WTC11 (cell line): ENCODE results near the gene CD22. TPM values are rescaled to one million over a fixed set of nuclear protein-coding genes. Genes with fewer than 3 reads are reported as not detected.

Source experiments
- ATAC-seq: fragments of 200-7000 bp; cut with Tn5 transposase; 2 replicates; pipeline ENCODE4 v1.10.0; 2021; ENCODE audit warnings: mild to moderate bottlenecking, moderate library complexity
- CTCF ChIA-PET: fragments of 300-600 bp; sonication (Branson Sonifier 250); formaldehyde crosslinking; loops from one replicate; lab custom pipeline; 2021; ENCODE audit warnings: antibody characterized with exemption; lab: Charles Lee
- POLR2A ChIA-PET: fragments of 350-600 bp; sonication (Branson Sonifier 250); formaldehyde crosslinking; loops from one replicate; lab custom pipeline; 2021; ENCODE audit warnings: antibody characterized with exemption; lab: Charles Lee
- DNase-seq: peaks from one replicate; pipeline ENCODE4 v3.0.0; 2021; ENCODE audit warnings: low spot score
- H3K27ac Mint-ChIP-seq: 2 replicates; pipeline ENCODE4 v1.8.0; 2021; ENCODE audit warnings: mixed read lengths
- H3K27me3 Mint-ChIP-seq: 2 replicates; pipeline ENCODE4 v1.8.0; 2021; ENCODE audit warnings: low read depth, mild to moderate bottlenecking, moderate library complexity, mixed read lengths
- H3K36me3 Mint-ChIP-seq: 2 replicates; pipeline ENCODE4 v1.8.0; 2021; ENCODE audit warnings: mixed read lengths
- H3K4me1 Mint-ChIP-seq: 2 replicates; pipeline ENCODE4 v1.8.0; 2022; ENCODE audit warnings: mixed read lengths
- H3K4me3 Mint-ChIP-seq: 2 replicates; pipeline ENCODE4 v1.8.0; 2021; ENCODE audit warnings: mild to moderate bottlenecking, moderate library complexity, mixed read lengths
- H3K9me3 Mint-ChIP-seq: 2 replicates; pipeline ENCODE4 v1.8.0; 2021; ENCODE audit warnings: mixed read lengths
- ESRRA ChIP-seq: sonication (generic); formaldehyde crosslinking; IDR thresholded peaks from 2 replicates; pipeline ENCODE4 v1.8.1; 2022; ENCODE audit warnings: mild to moderate bottlenecking, missing genetic modification reagents, borderline replicate concordance
- FOXP1 ChIP-seq: sonication (generic); formaldehyde crosslinking; IDR thresholded peaks from 2 replicates; pipeline ENCODE4 v1.8.0; 2022; ENCODE audit warnings: missing genetic modification reagents, mild to moderate bottlenecking, moderate library complexity, borderline replicate concordance
- GABPB1 ChIP-seq: sonication (generic); formaldehyde crosslinking; IDR thresholded peaks from 2 replicates; pipeline ENCODE4 v1.8.1; 2023; ENCODE audit warnings: mild to moderate bottlenecking, missing genetic modification reagents
- GTF2I ChIP-seq: fragments of 250-450 bp; sonication (Bioruptor Pico); conservative IDR thresholded peaks from 2 replicates; pipeline ENCODE4 v1.4.0; 2021; ENCODE audit warnings: mild to moderate bottlenecking
- IRF2 ChIP-seq: sonication (generic); formaldehyde crosslinking; IDR thresholded peaks from 2 replicates; pipeline ENCODE4 v1.8.0; 2022; ENCODE audit warnings: low read depth, missing genetic modification reagents, borderline replicate concordance
- JUN ChIP-seq: sonication (generic); formaldehyde crosslinking; IDR thresholded peaks from 2 replicates; pipeline ENCODE4 v1.8.0; 2023; ENCODE audit warnings: mild to moderate bottlenecking, missing genetic modification reagents
- NFATC4 ChIP-seq: fragments of 250-450 bp; sonication (Bioruptor Pico); IDR thresholded peaks from 2 replicates; pipeline ENCODE4 v1.9.0; 2021; ENCODE audit warnings: mild to moderate bottlenecking
- NFYB ChIP-seq: sonication (generic); formaldehyde crosslinking; conservative IDR thresholded peaks from 2 replicates; pipeline ENCODE4 v1.8.0; 2022; ENCODE audit warnings: low read depth, missing genetic modification reagents
- NR2C2 ChIP-seq: sonication (generic); formaldehyde crosslinking; IDR thresholded peaks from 2 replicates; pipeline ENCODE4 v1.8.0; 2022; ENCODE audit warnings: mild to moderate bottlenecking, missing genetic modification reagents
- ZNF317 ChIP-seq: sonication (generic); formaldehyde crosslinking; IDR thresholded peaks from 2 replicates; pipeline ENCODE4 v1.8.1; 2023; ENCODE audit warnings: low read depth, mild to moderate bottlenecking, moderate library complexity, missing genetic modification reagents, borderline replicate concordance
- total RNA-seq: library from RNA; stranded (reverse); gene quantifications from 3 replicates; pipeline ENCODE4 v1.2.3, GENCODE V29; 2021
- TF ChIP-seq, protein P1 (sequence below): fragments of 250-450 bp; sonication (Bioruptor Pico); IDR thresholded peaks from 2 replicates; pipeline ENCODE4 v1.9.0; 2021; ENCODE audit warnings: mild to moderate bottlenecking, borderline replicate concordance
- TF ChIP-seq, protein P2 (sequence below): sonication (generic); formaldehyde crosslinking; IDR thresholded peaks from 2 replicates; pipeline ENCODE4 v1.8.0; 2022; ENCODE audit warnings: mild to moderate bottlenecking, missing genetic modification reagents
- TF ChIP-seq, protein P3 (sequence below): fragments of 250-450 bp; sonication (Bioruptor Pico); IDR thresholded peaks from 2 replicates; pipeline ENCODE4 v2.1.2; 2022; ENCODE audit warnings: mild to moderate bottlenecking, moderate library complexity
- TF ChIP-seq, protein P4 (sequence below): sonication (generic); formaldehyde crosslinking; IDR thresholded peaks from 2 replicates; pipeline ENCODE4 v1.8.1; 2022; ENCODE audit warnings: mild to moderate bottlenecking, missing genetic modification reagents, moderate library complexity, borderline replicate concordance

Gene CD22
- total RNA-seq, 1 experiment from 2014 or later = 0.28 TPM

DNA sequence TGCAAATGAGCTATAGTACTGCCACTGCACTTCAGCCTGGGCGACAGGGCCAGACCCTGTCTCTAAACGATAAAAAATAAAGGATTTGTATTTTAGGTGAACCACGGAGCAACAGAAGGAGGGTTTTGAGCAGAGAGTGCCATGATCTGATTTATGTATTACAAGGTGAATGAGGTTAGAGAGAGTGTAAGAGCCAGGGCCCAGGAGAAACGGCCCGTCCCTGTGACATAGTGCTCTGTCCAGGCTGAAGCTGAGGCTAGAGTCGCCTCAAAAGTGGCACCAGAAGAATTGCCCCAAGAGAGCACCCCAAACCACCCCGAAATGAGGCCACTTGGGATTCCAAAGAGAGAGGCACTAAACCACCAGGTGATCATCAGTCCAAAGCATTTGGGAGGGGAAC is 20.1 kb upstream of the CD22 start (continued):
- TF ChIP-seq, protein P1, sequence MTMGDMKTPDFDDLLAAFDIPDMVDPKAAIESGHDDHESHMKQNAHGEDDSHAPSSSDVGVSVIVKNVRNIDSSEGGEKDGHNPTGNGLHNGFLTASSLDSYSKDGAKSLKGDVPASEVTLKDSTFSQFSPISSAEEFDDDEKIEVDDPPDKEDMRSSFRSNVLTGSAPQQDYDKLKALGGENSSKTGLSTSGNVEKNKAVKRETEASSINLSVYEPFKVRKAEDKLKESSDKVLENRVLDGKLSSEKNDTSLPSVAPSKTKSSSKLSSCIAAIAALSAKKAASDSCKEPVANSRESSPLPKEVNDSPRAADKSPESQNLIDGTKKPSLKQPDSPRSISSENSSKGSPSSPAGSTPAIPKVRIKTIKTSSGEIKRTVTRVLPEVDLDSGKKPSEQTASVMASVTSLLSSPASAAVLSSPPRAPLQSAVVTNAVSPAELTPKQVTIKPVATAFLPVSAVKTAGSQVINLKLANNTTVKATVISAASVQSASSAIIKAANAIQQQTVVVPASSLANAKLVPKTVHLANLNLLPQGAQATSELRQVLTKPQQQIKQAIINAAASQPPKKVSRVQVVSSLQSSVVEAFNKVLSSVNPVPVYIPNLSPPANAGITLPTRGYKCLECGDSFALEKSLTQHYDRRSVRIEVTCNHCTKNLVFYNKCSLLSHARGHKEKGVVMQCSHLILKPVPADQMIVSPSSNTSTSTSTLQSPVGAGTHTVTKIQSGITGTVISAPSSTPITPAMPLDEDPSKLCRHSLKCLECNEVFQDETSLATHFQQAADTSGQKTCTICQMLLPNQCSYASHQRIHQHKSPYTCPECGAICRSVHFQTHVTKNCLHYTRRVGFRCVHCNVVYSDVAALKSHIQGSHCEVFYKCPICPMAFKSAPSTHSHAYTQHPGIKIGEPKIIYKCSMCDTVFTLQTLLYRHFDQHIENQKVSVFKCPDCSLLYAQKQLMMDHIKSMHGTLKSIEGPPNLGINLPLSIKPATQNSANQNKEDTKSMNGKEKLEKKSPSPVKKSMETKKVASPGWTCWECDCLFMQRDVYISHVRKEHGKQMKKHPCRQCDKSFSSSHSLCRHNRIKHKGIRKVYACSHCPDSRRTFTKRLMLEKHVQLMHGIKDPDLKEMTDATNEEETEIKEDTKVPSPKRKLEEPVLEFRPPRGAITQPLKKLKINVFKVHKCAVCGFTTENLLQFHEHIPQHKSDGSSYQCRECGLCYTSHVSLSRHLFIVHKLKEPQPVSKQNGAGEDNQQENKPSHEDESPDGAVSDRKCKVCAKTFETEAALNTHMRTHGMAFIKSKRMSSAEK (CRISPR knock-in tag) = no peak
- TF ChIP-seq NR2C2 (CRISPR knock-in tag) = no peak
- no peak for TF ChIP-seq GTF2I
- TF ChIP-seq, protein P2, sequence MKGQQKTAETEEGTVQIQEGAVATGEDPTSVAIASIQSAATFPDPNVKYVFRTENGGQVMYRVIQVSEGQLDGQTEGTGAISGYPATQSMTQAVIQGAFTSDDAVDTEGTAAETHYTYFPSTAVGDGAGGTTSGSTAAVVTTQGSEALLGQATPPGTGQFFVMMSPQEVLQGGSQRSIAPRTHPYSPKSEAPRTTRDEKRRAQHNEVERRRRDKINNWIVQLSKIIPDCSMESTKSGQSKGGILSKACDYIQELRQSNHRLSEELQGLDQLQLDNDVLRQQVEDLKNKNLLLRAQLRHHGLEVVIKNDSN (CRISPR knock-in tag) = no peak
- TF ChIP-seq NFYB (CRISPR knock-in tag) = no peak
- TF ChIP-seq, protein P3, sequence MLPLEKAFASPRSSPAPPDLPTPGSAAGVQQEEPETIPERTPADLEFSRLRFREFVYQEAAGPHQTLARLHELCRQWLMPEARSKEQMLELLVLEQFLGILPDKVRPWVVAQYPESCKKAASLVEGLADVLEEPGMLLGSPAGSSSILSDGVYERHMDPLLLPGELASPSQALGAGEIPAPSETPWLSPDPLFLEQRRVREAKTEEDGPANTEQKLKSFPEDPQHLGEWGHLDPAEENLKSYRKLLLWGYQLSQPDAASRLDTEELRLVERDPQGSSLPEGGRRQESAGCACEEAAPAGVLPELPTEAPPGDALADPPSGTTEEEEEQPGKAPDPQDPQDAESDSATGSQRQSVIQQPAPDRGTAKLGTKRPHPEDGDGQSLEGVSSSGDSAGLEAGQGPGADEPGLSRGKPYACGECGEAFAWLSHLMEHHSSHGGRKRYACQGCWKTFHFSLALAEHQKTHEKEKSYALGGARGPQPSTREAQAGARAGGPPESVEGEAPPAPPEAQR (CRISPR knock-in tag) = no peak
- no peak for TF ChIP-seq ZNF317 (CRISPR knock-in tag)
- no peak for TF ChIP-seq FOXP1
- TF ChIP-seq NFATC4 (CRISPR knock-in tag) = no peak

DNA sequence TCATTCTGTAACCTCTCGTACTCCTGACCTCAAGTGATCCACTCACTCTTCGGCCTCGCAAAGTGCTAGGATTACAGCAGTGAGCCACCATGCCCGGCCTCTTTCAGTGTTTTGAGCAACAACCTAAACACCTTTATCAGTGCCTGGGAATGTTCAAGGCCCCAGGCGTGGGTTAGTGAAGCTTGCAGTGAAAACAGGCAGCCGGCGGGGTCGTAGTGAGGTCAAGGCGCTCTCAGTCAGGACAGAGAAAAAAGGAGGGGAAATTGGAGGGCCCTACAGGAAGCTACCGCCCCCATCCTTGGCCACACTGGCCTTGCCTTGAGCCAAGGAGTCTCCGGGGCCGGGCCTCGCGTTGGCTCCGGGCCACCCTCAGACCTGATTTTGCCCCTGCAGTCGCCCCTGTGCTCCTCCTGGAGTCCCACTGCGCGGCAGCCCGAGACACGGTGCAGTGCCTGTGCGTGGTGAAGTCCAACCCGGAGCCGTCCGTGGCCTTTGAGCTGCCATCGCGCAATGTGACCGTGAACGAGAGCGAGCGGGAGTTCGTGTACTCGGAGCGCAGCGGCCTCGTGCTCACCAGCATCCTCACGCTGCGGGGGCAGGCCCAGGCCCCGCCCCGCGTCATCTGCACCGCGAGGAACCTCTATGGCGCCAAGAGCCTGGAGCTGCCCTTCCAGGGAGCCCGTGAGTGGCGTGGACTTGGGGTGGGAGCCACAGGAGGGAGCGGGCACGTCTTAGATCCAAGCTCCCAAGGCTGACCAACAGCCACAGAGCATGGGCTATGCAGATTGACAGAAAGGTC is 19.3 kb upstream of the CD22 start:
- CTCF ChIA-PET = interaction anchor here (0.6 to 1.4 kb wide), 3 partner anchors 43 to 246 kb away, joined by 3 to 5 read pairs (median 4); no protein-coding TSS in a partner anchor
- H3K9me3 Mint-ChIP-seq = no peaks in the 10 kb centered on the region
- no peak overlapping the region for H3K4me3 Mint-ChIP-seq
- DNase-seq = no peak
- no peaks in the 10 kb centered on the region for H3K36me3 Mint-ChIP-seq
- no peak for TF ChIP-seq JUN (CRISPR knock-in tag)
- TF ChIP-seq GABPB1 (CRISPR knock-in tag) = peak; percentile 56
- TF ChIP-seq, protein P4, sequence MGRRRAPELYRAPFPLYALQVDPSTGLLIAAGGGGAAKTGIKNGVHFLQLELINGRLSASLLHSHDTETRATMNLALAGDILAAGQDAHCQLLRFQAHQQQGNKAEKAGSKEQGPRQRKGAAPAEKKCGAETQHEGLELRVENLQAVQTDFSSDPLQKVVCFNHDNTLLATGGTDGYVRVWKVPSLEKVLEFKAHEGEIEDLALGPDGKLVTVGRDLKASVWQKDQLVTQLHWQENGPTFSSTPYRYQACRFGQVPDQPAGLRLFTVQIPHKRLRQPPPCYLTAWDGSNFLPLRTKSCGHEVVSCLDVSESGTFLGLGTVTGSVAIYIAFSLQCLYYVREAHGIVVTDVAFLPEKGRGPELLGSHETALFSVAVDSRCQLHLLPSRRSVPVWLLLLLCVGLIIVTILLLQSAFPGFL (CRISPR knock-in tag) = no peak
- H3K4me1 Mint-ChIP-seq = no peaks in the 10 kb centered on the region
- ATAC-seq = no peak
- H3K27me3 Mint-ChIP-seq = no peaks in the 10 kb centered on the region
- POLR2A ChIA-PET = no interaction called here
- H3K27ac Mint-ChIP-seq = no peak overlapping the region

DNA sequence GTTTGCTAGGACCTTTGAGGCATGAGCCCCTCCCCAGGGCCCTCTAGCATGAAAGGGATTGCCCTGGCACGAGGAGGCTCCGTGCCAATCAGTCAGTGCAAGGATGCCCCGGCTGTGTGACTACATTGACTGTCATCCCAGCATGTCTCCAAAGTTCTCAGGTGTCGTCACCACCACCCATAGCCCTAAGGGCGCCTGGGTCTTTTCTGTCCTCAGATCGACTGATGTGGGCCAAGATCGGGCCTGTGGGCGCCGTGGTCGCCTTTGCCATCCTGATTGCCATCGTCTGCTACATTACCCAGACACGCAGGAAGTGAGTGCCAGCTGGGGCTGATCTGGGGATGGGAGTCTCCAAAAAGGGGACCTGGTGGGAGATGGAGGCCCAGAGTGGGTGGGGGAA is 18.7 kb upstream of the CD22 start:
- H3K4me1 Mint-ChIP-seq = no peaks in the 10 kb centered on the region
- H3K27me3 Mint-ChIP-seq = no peaks in the 10 kb centered on the region
- H3K4me3 Mint-ChIP-seq = no peak overlapping the region
- POLR2A ChIA-PET = no interaction called here
- H3K9me3 Mint-ChIP-seq = no peaks in the 10 kb centered on the region
- ATAC-seq = no peak
- TF ChIP-seq ESRRA (CRISPR knock-in tag) (no peak), IRF2 (no peak)
- CTCF ChIA-PET = interaction anchor here (0.6 to 1.4 kb wide), 2 partner anchors 42 to 246 kb away, joined by 3 to 5 read pairs; no protein-coding TSS in a partner anchor
- no peak overlapping the region for H3K27ac Mint-ChIP-seq
- no peaks in the 10 kb centered on the region for H3K36me3 Mint-ChIP-seq
- DNase-seq = no peak
